A549 treated with CORT108297 at 1 μM for 4 hours (cell line): ENCODE measurements around the gene PM20D1. TPM values are rescaled to one million over a fixed set of nuclear protein-coding genes. Genes with fewer than 3 reads are reported as not detected.

ENCODE experiments used
- total RNA-seq: library from RNA; stranded (reverse); fragments of 200-300 nt; extraction: Qiagen RNA extraction; gene quantifications from 5 replicates; pipeline ENCODE4 v1.2.3, GENCODE V29; 2022

Gene PM20D1, protein sequence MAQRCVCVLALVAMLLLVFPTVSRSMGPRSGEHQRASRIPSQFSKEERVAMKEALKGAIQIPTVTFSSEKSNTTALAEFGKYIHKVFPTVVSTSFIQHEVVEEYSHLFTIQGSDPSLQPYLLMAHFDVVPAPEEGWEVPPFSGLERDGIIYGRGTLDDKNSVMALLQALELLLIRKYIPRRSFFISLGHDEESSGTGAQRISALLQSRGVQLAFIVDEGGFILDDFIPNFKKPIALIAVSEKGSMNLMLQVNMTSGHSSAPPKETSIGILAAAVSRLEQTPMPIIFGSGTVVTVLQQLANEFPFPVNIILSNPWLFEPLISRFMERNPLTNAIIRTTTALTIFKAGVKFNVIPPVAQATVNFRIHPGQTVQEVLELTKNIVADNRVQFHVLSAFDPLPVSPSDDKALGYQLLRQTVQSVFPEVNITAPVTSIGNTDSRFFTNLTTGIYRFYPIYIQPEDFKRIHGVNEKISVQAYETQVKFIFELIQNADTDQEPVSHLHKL
- not detected in 5 replicates for total RNA-seq

DNA sequence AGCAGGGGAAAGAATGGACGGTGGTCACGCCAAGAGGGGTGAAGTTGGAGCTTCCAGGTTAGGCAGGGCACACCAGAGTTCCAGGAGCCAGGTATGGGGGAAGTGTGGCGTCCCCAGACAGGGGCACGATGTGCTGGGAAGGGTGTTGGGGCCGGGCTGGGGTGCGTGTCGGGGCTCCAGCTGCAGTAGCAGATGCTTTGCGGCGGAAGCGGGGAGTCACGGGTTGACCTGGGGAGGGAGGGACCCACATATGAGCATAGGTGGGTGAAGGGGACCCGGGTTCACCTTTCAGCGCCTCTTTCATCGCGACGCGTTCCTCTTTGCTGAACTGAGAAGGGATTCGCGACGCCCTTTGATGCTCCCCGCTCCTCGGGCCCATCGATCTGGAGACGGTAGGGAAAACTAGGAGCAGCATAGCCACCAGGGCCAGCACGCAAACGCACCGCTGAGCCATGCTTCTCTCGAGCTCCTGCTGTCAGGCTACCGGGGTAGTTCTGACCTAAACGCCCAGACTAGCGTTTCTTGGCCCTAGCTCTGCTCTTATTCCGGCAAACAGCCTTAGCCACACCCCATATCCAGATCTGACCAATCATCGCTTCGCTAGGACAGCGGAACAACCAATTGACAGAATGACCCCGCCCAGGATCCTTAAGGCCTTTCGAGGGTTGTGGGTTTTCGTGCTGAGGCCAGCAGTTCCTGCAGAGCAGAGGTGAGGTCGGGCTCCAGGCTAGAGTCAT, at the start of gene PM20D1:
PM20D1 (minus strand) TSS at position 514 of the 737 bp plus-strand sequence; CDS start at position 454, 60 bp downstream.

DNA sequence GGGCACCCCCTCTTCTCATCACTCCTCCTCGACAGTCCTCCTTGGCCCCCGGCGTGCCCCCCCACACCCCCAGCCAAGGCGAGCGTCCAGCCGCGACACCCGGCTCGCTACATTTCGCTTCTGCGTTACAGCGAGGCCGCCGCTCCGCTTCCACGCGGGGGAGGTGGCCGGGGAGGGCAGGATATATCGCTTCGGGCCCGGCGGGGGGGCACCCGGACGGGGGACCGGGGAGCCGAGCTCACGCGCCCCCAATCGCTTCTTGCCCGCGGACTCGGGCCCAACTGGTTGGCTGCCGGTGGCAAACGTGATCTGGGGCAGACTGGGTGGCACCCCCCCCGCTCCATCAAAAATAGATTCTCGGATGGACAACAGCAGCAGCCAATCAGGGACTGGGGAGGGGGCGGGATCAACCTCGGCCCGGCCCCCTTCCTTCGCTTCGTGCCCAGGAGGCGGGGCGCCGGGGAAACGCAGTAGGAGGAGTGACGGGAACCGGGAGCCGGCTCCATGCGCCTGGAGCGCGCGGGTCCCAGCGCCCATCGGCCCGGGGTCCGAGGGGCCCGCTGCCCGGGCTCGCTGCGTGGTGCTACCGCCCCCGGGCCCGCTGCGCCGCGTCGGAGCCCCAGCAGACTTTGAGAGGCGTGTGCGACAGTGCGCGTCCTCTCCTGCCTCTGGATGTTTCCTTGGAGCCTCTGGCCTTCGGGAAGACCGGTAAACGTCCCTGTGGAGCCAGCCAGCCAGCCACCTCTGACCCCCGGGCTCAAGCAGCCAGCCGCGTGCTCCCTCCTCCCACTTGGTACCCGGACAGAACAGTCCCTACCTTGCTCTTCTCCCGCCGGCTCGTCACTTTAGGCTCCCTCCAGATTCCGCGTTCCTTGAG, 36.8 kb downstream of the PM20D1 start, which contains the start of gene SLC41A1:
SLC41A1 (minus strand) TSS at position 321 of the 877 bp plus-strand sequence. CDS start 2,757 bp downstream, outside the sequence.

Other genes with a start within 250 kb of the PM20D1 start
- 6.2 to 6.9 TPM (median 6.5 TPM) in 5 replicates for gene ELK4, start 218.1 kb downstream of the PM20D1 start, total RNA-seq
- gene SLC45A3, start 169.6 kb downstream of the PM20D1 start, total RNA-seq: 5.2 to 7.2 TPM (median 6.9 TPM) in 5 replicates
- 91.1 to 165 TPM (median 122 TPM) in 5 replicates for gene NUCKS1, start 100.0 kb downstream of the PM20D1 start, total RNA-seq
- 11.6 to 13.2 TPM (median 12.1 TPM) in 5 replicates for gene RAB29, start 74.7 kb downstream of the PM20D1 start, total RNA-seq
- 21.5 to 25.6 TPM (median 23.4 TPM) in 5 replicates for gene SLC41A1, start 36.9 kb downstream of the PM20D1 start, total RNA-seq
- gene SLC26A9, start 93.3 kb upstream of the PM20D1 start, total RNA-seq: 0.05 to 0.09 TPM (median 0.08 TPM) in 5 replicates
- 1.0 to 2.8 TPM (median 1.7 TPM) in 5 replicates for gene RAB7B, start 153.3 kb upstream of the PM20D1 start, total RNA-seq
- gene CTSE, start 173.8 kb upstream of the PM20D1 start, total RNA-seq: not detected in 5 replicates
- not detected in 5 replicates for gene RHEX, start 203.0 kb upstream of the PM20D1 start, total RNA-seq